Natural killer cell (primary cell): ENCODE data around the gene HAUS8. TPM values are rescaled to one million over a fixed set of nuclear protein-coding genes. Genes with fewer than 3 reads are reported as not detected.
A peak's percentile ranks its signal among the peaks of the same experiment; 100 is the strongest.

Experiments
- ATAC-seq, 3 donors: fragments of 150-1000 bp in 2 of 3; fragments of 200-7000 bp in 1 of 3; cut with Tn5 transposase; 1 replicate in 1 of 3; 2 replicates in 2 of 3; pipeline ENCODE4 v1.10.0; 2021; ENCODE audit warnings: mild to moderate bottlenecking in 2 of 3, moderate library complexity in 2 of 3
- DNase-seq, 2 donors: peaks; one replicate each; pipeline versions ENCODE4 v3.0.0 to v3.0.0-alpha.2; 2013 to 2021; ENCODE audit warnings: mixed read lengths in 1 of 2
- H3K27ac ChIP-seq: one replicate; pipeline ENCODE4 v1.5.1; 2013; ENCODE audit warnings: mild to moderate bottlenecking, low read length
- H3K27me3 ChIP-seq: one replicate; pipeline ENCODE4 v1.6.1; 2013; ENCODE audit warnings: low read length; ENCODE audit not compliant: control insufficient read depth, insufficient read depth
- H3K36me3 ChIP-seq: one replicate; pipeline ENCODE4 v1.6.1; 2013; ENCODE audit warnings: low read length; ENCODE audit not compliant: control insufficient read depth, insufficient read depth
- H3K4me1 ChIP-seq: one replicate; pipeline ENCODE4 v1.6.1; 2013; ENCODE audit warnings: low read length; ENCODE audit not compliant: control insufficient read depth, insufficient read depth
- H3K4me3 ChIP-seq: one replicate; pipeline ENCODE4 v1.5.1; 2013; ENCODE audit warnings: low read length
- H3K9me3 ChIP-seq: one replicate; pipeline ENCODE4 v1.6.1; 2013; ENCODE audit warnings: low read length; ENCODE audit not compliant: control insufficient read depth, insufficient read depth
- H3K27ac Mint-ChIP-seq, 2 donors: one replicate each; pipeline ENCODE4 v1.8.0; 2022; ENCODE audit warnings: mild to moderate bottlenecking in 2 of 2, mixed read lengths in 2 of 2, moderate library complexity in 1 of 2
- H3K27me3 Mint-ChIP-seq, 2 donors: one replicate each; pipeline ENCODE4 v1.8.0; 2022; ENCODE audit warnings: low read depth in 2 of 2, mixed read lengths in 2 of 2
- H3K36me3 Mint-ChIP-seq: one replicate; pipeline ENCODE4 v1.8.0; 2022; ENCODE audit warnings: mixed read lengths
- H3K4me1 Mint-ChIP-seq, 2 donors: one replicate each; pipeline ENCODE4 v1.8.0; 2022; ENCODE audit warnings: mixed read lengths in 2 of 2
- H3K4me3 Mint-ChIP-seq: one replicate; pipeline ENCODE4 v1.8.0; 2022; ENCODE audit warnings: mild to moderate bottlenecking, moderate library complexity, mixed read lengths
- H3K9me3 Mint-ChIP-seq, 2 donors: one replicate each; pipeline ENCODE4 v1.8.0; 2022; ENCODE audit warnings: mixed read lengths in 2 of 2
- CTCF ChIP-seq: fragments of 200-600 bp; IDR thresholded peaks from one replicate; pipeline ENCODE4 v1.8.0; 2022; ENCODE audit warnings: antibody characterized with exemption
- WGBS: methylation state at CpG from one replicate; pipeline ENCODE4 v1.1.7; 2013; ENCODE audit warnings: missing lambda C conversion rate; ENCODE audit not compliant: insufficient coverage; 5-methylcytosine and 5-hydroxymethylcytosine counted together
- intact Hi-C: fragments of 100-400 bp; cut with micrococcal nuclease; formaldehyde crosslinking; loops from one replicate; pipeline ENCODE4 v1.14.2; 2022
- total RNA-seq, 4 donors: library from RNA; stranded (reverse); fragments of 120-200 nt in 1 of 4; gene quantifications; one replicate each; pipeline versions ENCODE4 v1.2.3 to v1.2.4, GENCODE V29; 2013 to 2022

Gene HAUS8
- total RNA-seq, 3 donors from 2014 or later (not counting 1 experiment from before 2014, with no cell fraction given): 10.3 to 13.5 (median 10.4) TPM

GRCh38 chr19:17104679-17105078 lies 29.4 kb upstream of the HAUS8 start:
- intact Hi-C loops: no loop called here

GRCh38 chr19:17103177-17103576 lies 27.9 kb upstream of the HAUS8 start:
- TF ChIP-seq CTCF: peak; percentile 48
- 86% methylated on average over 3 of the region's 3 CpGs for WGBS
- H3K4me1 ChIP-seq: peaks cover 58% of the 10 kb centered on the region
- peak overlapping the region in 1 of 2 donors; percentile 49 for H3K27ac Mint-ChIP-seq
- no peaks in the 10 kb centered on the region for H3K27me3 Mint-ChIP-seq
- peaks cover 0 to 2% of the 10 kb centered on the region in 2 donors for H3K9me3 Mint-ChIP-seq
- no peak overlapping the region for H3K4me3 ChIP-seq
- H3K27ac ChIP-seq: no peak overlapping the region
- H3K36me3 Mint-ChIP-seq: no peaks in the 10 kb centered on the region
- peaks cover 37 to 51% of the 10 kb centered on the region in 2 donors for H3K4me1 Mint-ChIP-seq
- intact Hi-C loops: no loop called here
- peak in 1 of 2 donors; percentile 43 for DNase-seq
- H3K4me3 Mint-ChIP-seq: no peak overlapping the region
- H3K9me3 ChIP-seq: peaks cover 6% of the 10 kb centered on the region
- peaks cover 54% of the 10 kb centered on the region for H3K36me3 ChIP-seq
- ATAC-seq: peak in 1 of 3 donors; percentile 30
- H3K27me3 ChIP-seq: no peaks in the 10 kb centered on the region

More at GRCh38 chr19:17104679-17105078, 29.4 kb upstream of the HAUS8 start:
- Histone ChIP-seq H3K4me3 (no peak overlapping the region), H3K27ac (no peak overlapping the region), H3K36me3 (peaks cover 55% of the 10 kb centered on the region), H3K27me3 (no peaks in the 10 kb centered on the region), H3K4me1 (peaks cover 70% of the 10 kb centered on the region), H3K9me3 (peaks cover 6% of the 10 kb centered on the region)
- Mint-ChIP-seq H3K4me1 (peaks cover 30 to 46% of the 10 kb centered on the region in 2 donors), H3K27ac (no peak overlapping the region), H3K9me3 (peaks cover 0 to 2% of the 10 kb centered on the region in 2 donors), H3K27me3 (no peaks in the 10 kb centered on the region), H3K36me3 (no peaks in the 10 kb centered on the region), H3K4me3 (no peak overlapping the region)
- WGBS: 92% methylated on average over 7 of the region's 7 CpGs
- TF ChIP-seq CTCF: no peak
- ATAC-seq: no peak
- DNase-seq: no peak

- H3K27me3 ChIP-seq: no peaks in the 10 kb centered on the region
- DNase-seq (no peak), ATAC-seq (no peak)
- H3K9me3 ChIP-seq: peaks cover 6% of the 10 kb centered on the region
- peaks cover 39 to 55% of the 10 kb centered on the region in 2 donors for H3K4me1 Mint-ChIP-seq
- H3K4me3 Mint-ChIP-seq: no peak overlapping the region
- no peak overlapping the region for H3K27ac Mint-ChIP-seq
- WGBS: 96% methylated on average over 59 of the region's 59 CpGs
- intact Hi-C loops: no loop called here
- H3K4me3 ChIP-seq: no peak overlapping the region
- H3K9me3 Mint-ChIP-seq: peaks cover 0 to 2% of the 10 kb centered on the region in 2 donors
- H3K27ac ChIP-seq: no peak overlapping the region
- H3K4me1 ChIP-seq: peaks cover 52% of the 10 kb centered on the region
- H3K27me3 Mint-ChIP-seq: no peaks in the 10 kb centered on the region
- TF ChIP-seq CTCF: no peak
- no peaks in the 10 kb centered on the region for H3K36me3 Mint-ChIP-seq
- peaks cover 46% of the 10 kb centered on the region for H3K36me3 ChIP-seq
These were observed 26.7 kb upstream of the HAUS8 start for GRCh38 chr19:17101686-17102628.
